HCT116 (cell line): ENCODE data around the gene TSPAN5. TPM values are rescaled to one million over a fixed set of nuclear protein-coding genes. Genes with fewer than 3 reads are reported as not detected.
A peak's percentile ranks its signal among the peaks of the same experiment; 100 is the strongest.

Experiments used
- ATAC-seq: fragments of 200-7000 bp; cut with Tn5 transposase; 2 replicates; pipeline ENCODE4 v1.9.1; 2020; ENCODE audit warnings: mild to moderate bottlenecking, moderate library complexity
- BruUV-seq: library from RNA; stranded (reverse); fragments of 400-500 nt; replicated peaks from 2 replicates; lab custom pipeline; 2021; lab: Mats Ljungman, UMichigan
- CTCF ChIA-PET: fragments of 300-600 bp; sonication (Branson Sonifier 250); formaldehyde crosslinking; loops from one replicate; lab custom pipeline; 2021; ENCODE audit warnings: antibody characterized with exemption; lab: Charles Lee
- POLR2A ChIA-PET: fragments of 300-600, 350-600 bp; sonication (Branson Sonifier 250); formaldehyde crosslinking; loops from one replicate; lab custom pipeline; 2021; ENCODE audit warnings: antibody characterized with exemption; lab: Charles Lee
- RAD21 ChIA-PET, 2 experiments: fragments of 300-600 bp; sonication (Branson Sonifier 250); formaldehyde crosslinking; loops; one replicate each; lab custom pipeline; 2023; ENCODE audit warnings: low total read pairs in 2 of 2; ENCODE audit not compliant: uncharacterized antibody in 2 of 2, unreplicated experiment in 2 of 2, low non-redundant PET in 1 of 2; lab: Charles Lee
- DNase-seq: peaks from one replicate; pipeline ENCODE4 v3.0.0-alpha.2; 2010; ENCODE audit warnings: low read depth, low spot score
- H2AFZ ChIP-seq: fragments of 200-600 bp; shearing (Covaris generic), sonication (generic); 2 replicates; pipeline ENCODE4 v1.6.1; 2017; ENCODE audit warnings: low read depth, mixed run types, mixed read lengths, antibody characterized with exemption, low read length; ENCODE audit not compliant: poor library complexity, severe bottlenecking
- H3K27ac ChIP-seq: 2 replicates; pipeline ENCODE4 v1.5.1; 2012; ENCODE audit warnings: low read depth, low read length
- H3K27me3 ChIP-seq: fragments of 200-600 bp; sonication (generic); 2 replicates; pipeline ENCODE4 v1.6.1; 2016; ENCODE audit warnings: mixed run types, low read length, mixed read lengths; ENCODE audit not compliant: insufficient read depth
- H3K36me3 ChIP-seq, 2 experiments: fragments of 200-500 bp in 1 of 2; fragments of 200-600 bp in 1 of 2; sonication (Bioruptor generic) in 1 of 2; sonication (generic) in 1 of 2; 2 replicates each; pipeline versions ENCODE4 v1.5.1 to v1.6.1; 2014 to 2016; ENCODE audit warnings: low read length in 2 of 2, inconsistent platforms in 1 of 2, mixed read lengths in 1 of 2, mixed run types in 1 of 2; ENCODE audit not compliant: insufficient read depth in 2 of 2, control insufficient read depth in 1 of 2
- H3K4me1 ChIP-seq, 2 experiments: fragments of 200-600 bp in 1 of 2; sonication (generic) in 1 of 2; 2 replicates each; pipeline versions ENCODE4 v1.5.1 to v1.6.1; 2012 to 2017; ENCODE audit warnings: low read length in 2 of 2, inconsistent platforms in 1 of 2, mild to moderate bottlenecking in 1 of 2, mixed read lengths in 1 of 2, mixed run types in 1 of 2, moderate library complexity in 1 of 2; ENCODE audit not compliant: insufficient read depth in 2 of 2, control insufficient read depth in 1 of 2
- H3K4me2 ChIP-seq: fragments of 200-600 bp; sonication (generic); 2 replicates; pipeline ENCODE4 v1.6.1; 2017; ENCODE audit warnings: mixed run types, low read length, mixed read lengths
- H3K4me3 ChIP-seq, 2 experiments: fragments of 200-600 bp in 1 of 2; sonication (generic) in 1 of 2; replicated peaks in 1 of 2; 2 replicates each; pipeline ENCODE4 v1.5.1; 2011 to 2016; ENCODE audit warnings: low read length in 2 of 2, control low read depth in 1 of 2, low read depth in 1 of 2, mild to moderate bottlenecking in 1 of 2, mixed read lengths in 1 of 2, mixed run types in 1 of 2
- H3K79me2 ChIP-seq: fragments of 200-600 bp; sonication (generic); 2 replicates; pipeline ENCODE4 v1.6.1; 2017; ENCODE audit warnings: mild to moderate bottlenecking, mixed run types, low read length, moderate library complexity, mixed read lengths; ENCODE audit not compliant: insufficient read depth
- H3K9ac ChIP-seq: fragments of 200-600 bp; sonication (generic); 2 replicates; pipeline ENCODE4 v1.6.1; 2016; ENCODE audit warnings: low read length, mixed read lengths
- H3K9me2 ChIP-seq: fragments of 200-600 bp; sonication (generic), shearing (Covaris generic); 2 replicates; pipeline ENCODE4 v1.6.1; 2017; ENCODE audit warnings: mixed run types, mild to moderate bottlenecking, moderate library complexity; ENCODE audit not compliant: insufficient read depth
- H3K9me3 ChIP-seq, 2 experiments: fragments of 200-500 bp in 1 of 2; fragments of 200-600 bp in 1 of 2; sonication (Bioruptor generic) in 1 of 2; sonication (generic) in 1 of 2; 2 replicates each; pipeline ENCODE4 v1.6.1; 2014 to 2017; ENCODE audit warnings: low read length in 2 of 2, mixed read lengths in 2 of 2, inconsistent platforms in 1 of 2, low read depth in 1 of 2, mild to moderate bottlenecking in 1 of 2, mixed run types in 1 of 2, moderate library complexity in 1 of 2; ENCODE audit not compliant: control insufficient read depth in 1 of 2, insufficient read depth in 1 of 2
- H4K20me1 ChIP-seq: fragments of 200-600 bp; sonication (generic), shearing (Covaris generic); 2 replicates; pipeline ENCODE4 v1.6.1; 2017; ENCODE audit warnings: mixed run types, mild to moderate bottlenecking, moderate library complexity; ENCODE audit not compliant: insufficient read depth
- POLR2AphosphoS5 ChIP-seq: IDR thresholded peaks from 2 replicates; pipeline ENCODE4 v1.6.1; 2011; ENCODE audit warnings: mild to moderate bottlenecking, low read depth, low read length, moderate library complexity
- REST ChIP-seq: IDR thresholded peaks from 2 replicates; pipeline ENCODE4 v1.6.1; 2012; ENCODE audit warnings: low read depth
- SRF ChIP-seq: IDR thresholded peaks from 2 replicates; pipeline ENCODE4 v1.6.1; 2012; ENCODE audit warnings: low read depth
- TCF7L2 ChIP-seq: IDR thresholded peaks from 2 replicates; pipeline ENCODE4 v1.7.0; 2011; ENCODE audit warnings: borderline replicate concordance, inconsistent platforms; ENCODE audit not compliant: insufficient read depth, insufficient read length; ENCODE audit errors: extremely low read depth
- intact Hi-C: fragments of 100-400 bp; cut with micrococcal nuclease; formaldehyde crosslinking; loops from 2 replicates; pipeline ENCODE4 v1.10.0; 2022
- total RNA-seq: library from RNA; stranded (reverse); gene quantifications from one replicate; pipeline ENCODE4 v1.2.1, GENCODE V29; 2021; ENCODE audit not compliant: unreplicated experiment

Gene TSPAN5
- total RNA-seq, 1 experiment from 2014 or later = 56.8 TPM

- ATAC-seq (peak; percentile 16; the same call in 1 of the 2 replicates), DNase-seq (peak; percentile 74)
- peak overlapping the region in 1 of 2 experiments; percentile 11; a peak in 1 of 4 replicates for H3K4me3 ChIP-seq
- ChIA-PET RAD21 (no interaction called here), POLR2A (interaction anchor here (0.5 to 1.1 kb wide), 3 partner anchors 14 to 463 kb away, joined by 3 to 4 read pairs (median 3); no protein-coding TSS in a partner anchor), CTCF (interaction anchor here (1.0 to 1.1 kb wide), 2 partner anchors 81 to 394 kb away, joined by 3 read pairs; no protein-coding TSS in a partner anchor)
- H3K27ac ChIP-seq = peak overlapping the region; percentile 68; the same call in 1 of the 2 replicates
- no peaks in the 10 kb centered on the region for H4K20me1 ChIP-seq
- H3K9ac ChIP-seq = no peak overlapping the region
- peak overlapping the region; percentile 88 for H3K4me2 ChIP-seq
- intact Hi-C loops = no loop called here
- H3K27me3 ChIP-seq = no peaks in the 10 kb centered on the region
- BruUV-seq = no TSS peak
- peaks cover 29% of the 10 kb centered on the region for H3K79me2 ChIP-seq
- H3K9me2 ChIP-seq = no peaks in the 10 kb centered on the region
- peaks cover 44 to 56% of the 10 kb centered on the region in 2 experiments for H3K4me1 ChIP-seq
- TF ChIP-seq POLR2AphosphoS5 (0 out of 2 replicates have a peak, but pooled peaks have one; percentile 37), SRF (no peak), TCF7L2 (peak; percentile 40)
- no peak overlapping the region for H2AFZ ChIP-seq
- peaks cover 0 to 13% of the 10 kb centered on the region in 2 experiments; a peak in 1 of 4 replicates for H3K9me3 ChIP-seq
- no peaks in the 10 kb centered on the region for H3K36me3 ChIP-seq
Observed at GRCh38 chr4:98661371-98662054, 3.1 kb upstream of the TSPAN5 start.

GRCh38 chr4:98659741-98660462 lies 1.5 kb upstream of the TSPAN5 start:
- POLR2A ChIA-PET = interaction anchor here (0.8 to 1.2 kb wide), 2 partner anchors 17 to 270 kb away, joined by 3 to 5 read pairs; no protein-coding TSS in a partner anchor
- peaks cover 61 to 73% of the 10 kb centered on the region in 2 experiments for H3K4me1 ChIP-seq
- H3K9me2 ChIP-seq = no peaks in the 10 kb centered on the region
- peak overlapping the region; percentile 68 for H3K27ac ChIP-seq
- H4K20me1 ChIP-seq = no peaks in the 10 kb centered on the region
- CTCF ChIA-PET = interaction anchor here (1.2 kb wide), 2 partner anchors 153 to 192 kb away, joined by 3 to 4 read pairs; no protein-coding TSS in a partner anchor
- H3K4me3 ChIP-seq = peak overlapping the region; percentile 69 to 89
- TF ChIP-seq TCF7L2 (peak; percentile 30), REST (no peak)
- RAD21 ChIA-PET = interaction anchor here in 1 of 2 experiments (1.3 kb wide), 1 partner anchor 192 kb away, joined by 3 read pairs; no protein-coding TSS in a partner anchor
- no peak for DNase-seq
- intact Hi-C loops = loop anchor here (5.0 kb wide), 4 partner anchors 153 to 518 kb away; partner anchors contain the start of genes EIF4E and STPG2
- H3K79me2 ChIP-seq = peaks cover 45% of the 10 kb centered on the region
- peak overlapping the region; percentile 88 for H3K4me2 ChIP-seq
- peaks cover 0 to 6% of the 10 kb centered on the region in 2 experiments; a peak in 1 of 4 replicates for H3K9me3 ChIP-seq
- ATAC-seq = peak; percentile 27; the same call in 1 of the 2 replicates
- no peak overlapping the region for H2AFZ ChIP-seq
- H3K9ac ChIP-seq = peak overlapping the region; percentile 86
- no TSS peak for BruUV-seq
- no peaks in the 10 kb centered on the region for H3K36me3 ChIP-seq
- H3K27me3 ChIP-seq = no peaks in the 10 kb centered on the region
